ENCODE data around the gene SYT1.
"Not testable (repeated sequence)": the region's sequence is repeated elsewhere in the genome, so short reads cannot be mapped to it uniquely, and the experiment has no call there.

The SYT1 gene

DNA sequence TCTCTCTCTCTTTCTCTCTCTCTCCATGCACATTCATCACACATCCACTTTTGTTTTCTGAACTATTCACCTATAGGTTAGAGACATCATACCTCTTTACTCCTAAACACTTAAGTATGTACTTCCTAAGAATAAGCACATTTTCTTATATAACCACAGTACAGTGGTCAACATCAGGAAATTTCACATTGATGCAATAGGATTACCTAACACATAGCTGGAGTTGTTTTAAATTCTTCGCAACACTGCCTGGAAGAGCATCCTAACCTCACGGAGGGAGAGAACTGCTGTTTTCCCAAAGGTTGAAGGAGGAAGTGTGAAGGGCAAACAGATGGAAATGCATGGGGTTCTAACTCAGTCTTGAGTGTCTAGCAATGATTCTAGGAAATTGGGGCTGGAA is 159.2 kb downstream of the SYT1 start:
- H3K36me3 ChIP-seq (replicated peaks), result no peaks in the 10 kb centered on the region
- H3K27me3 ChIP-seq (replicated peaks), result no peaks in the 10 kb centered on the region
- DNase-seq, result no peak
- in situ Hi-C loops (cut with HindIII; ENCODE audit: low pct_ligation_motif_present, low sequenced_read_pairs), result no loop called here
- H3K4me3 ChIP-seq (ENCODE audit: low read depth, low read length), result no peak overlapping the region
- TF ChIP-seq, protein P1, sequence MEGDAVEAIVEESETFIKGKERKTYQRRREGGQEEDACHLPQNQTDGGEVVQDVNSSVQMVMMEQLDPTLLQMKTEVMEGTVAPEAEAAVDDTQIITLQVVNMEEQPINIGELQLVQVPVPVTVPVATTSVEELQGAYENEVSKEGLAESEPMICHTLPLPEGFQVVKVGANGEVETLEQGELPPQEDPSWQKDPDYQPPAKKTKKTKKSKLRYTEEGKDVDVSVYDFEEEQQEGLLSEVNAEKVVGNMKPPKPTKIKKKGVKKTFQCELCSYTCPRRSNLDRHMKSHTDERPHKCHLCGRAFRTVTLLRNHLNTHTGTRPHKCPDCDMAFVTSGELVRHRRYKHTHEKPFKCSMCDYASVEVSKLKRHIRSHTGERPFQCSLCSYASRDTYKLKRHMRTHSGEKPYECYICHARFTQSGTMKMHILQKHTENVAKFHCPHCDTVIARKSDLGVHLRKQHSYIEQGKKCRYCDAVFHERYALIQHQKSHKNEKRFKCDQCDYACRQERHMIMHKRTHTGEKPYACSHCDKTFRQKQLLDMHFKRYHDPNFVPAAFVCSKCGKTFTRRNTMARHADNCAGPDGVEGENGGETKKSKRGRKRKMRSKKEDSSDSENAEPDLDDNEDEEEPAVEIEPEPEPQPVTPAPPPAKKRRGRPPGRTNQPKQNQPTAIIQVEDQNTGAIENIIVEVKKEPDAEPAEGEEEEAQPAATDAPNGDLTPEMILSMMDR (IDR thresholded peaks at IDR 0.05; ENCODE audit: low read depth, low read length, missing control alignments), result no peak
- no peak overlapping the region for H3K27ac ChIP-seq

DNA sequence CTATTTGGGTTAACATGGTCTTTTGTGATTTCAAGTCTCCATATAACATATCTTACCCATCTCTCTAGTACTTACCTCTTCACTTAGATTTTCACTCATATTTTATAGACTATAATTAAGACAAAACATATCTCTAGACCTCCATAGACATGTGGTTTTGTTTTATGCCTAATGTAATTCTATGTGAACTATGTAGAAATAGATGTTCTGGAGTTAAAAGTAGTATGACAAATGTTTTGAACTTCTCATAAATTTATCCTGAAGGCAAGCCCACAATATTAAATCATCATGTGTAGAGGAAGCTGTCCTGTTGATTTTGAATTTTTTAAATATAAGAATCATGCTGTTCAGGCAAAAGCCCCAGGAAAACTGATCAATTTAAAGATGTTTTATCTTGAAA is 169.2 kb downstream of the SYT1 start:
- in situ Hi-C loops (cut with HindIII; ENCODE audit: low pct_ligation_motif_present, low sequenced_read_pairs), result no loop called here
- H3K27me3 ChIP-seq (replicated peaks), result no peaks in the 10 kb centered on the region

DNA sequence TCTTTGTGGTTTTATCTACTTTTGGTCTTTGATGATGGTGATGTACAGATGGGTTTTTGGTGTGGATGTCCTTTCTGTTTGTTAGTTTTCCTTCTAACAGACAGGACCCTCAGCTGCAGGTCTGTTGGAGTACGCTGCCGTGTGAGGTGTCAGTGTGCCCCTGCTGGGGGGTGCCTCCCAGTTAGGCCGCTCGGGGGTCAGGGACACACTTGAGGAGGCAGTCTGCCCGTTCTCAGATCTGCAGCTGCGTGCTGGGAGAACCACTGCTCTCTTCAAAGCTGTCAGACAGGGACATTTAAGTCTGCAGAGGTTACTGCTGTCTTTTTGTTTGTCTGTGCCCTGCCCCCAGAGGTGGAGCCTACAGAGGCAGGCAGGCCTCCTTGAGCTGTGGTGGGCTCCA is 180.2 kb downstream of the SYT1 start:
- H3K27me3 ChIP-seq (replicated peaks); DNase-seq; in situ Hi-C loops (cut with HindIII; ENCODE audit: low pct_ligation_motif_present, low sequenced_read_pairs); H3K4me3 ChIP-seq (ENCODE audit: low read depth, low read length); H3K36me3 ChIP-seq (replicated peaks); H3K27ac ChIP-seq: not testable (repeated sequence)

More for the DNA sequence above, 169.2 kb downstream of the SYT1 start:
- no peak overlapping the region for H3K4me3 ChIP-seq (ENCODE audit: low read depth, low read length)
- H3K36me3 ChIP-seq (replicated peaks), result no peaks in the 10 kb centered on the region
- TF ChIP-seq, protein P1 (IDR thresholded peaks at IDR 0.05; ENCODE audit: low read depth, low read length, missing control alignments), result no peak
- H3K27ac ChIP-seq, result no peak overlapping the region
- no peak for DNase-seq

DNA sequence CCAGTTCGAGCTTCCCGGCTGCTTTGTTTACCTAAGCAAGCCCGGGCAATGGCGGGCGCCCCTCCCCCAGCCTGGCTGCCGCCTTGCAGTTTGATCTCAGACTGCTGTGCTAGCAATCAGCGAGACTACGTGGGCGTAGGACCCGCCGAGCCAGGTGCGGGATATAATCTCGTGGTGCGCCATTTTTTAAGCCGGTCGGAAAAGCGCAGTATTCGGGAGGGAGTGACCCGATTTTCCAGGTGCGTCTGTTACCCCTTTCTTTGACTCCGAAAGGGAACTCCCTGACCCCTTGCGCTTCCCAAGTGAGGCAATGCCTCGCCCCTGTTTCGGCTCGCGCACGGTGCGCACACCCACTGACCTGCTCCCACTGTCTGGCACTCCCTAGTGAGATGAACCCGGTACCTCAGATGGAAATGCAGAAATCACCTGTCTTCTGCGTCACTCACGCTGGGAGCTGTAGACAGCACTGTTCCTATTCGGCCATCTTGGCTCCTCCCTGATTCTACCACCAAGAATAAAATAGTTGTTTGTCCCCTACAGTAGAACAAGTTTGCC is 180.7 kb downstream of the SYT1 start:
- H3K36me3 ChIP-seq (replicated peaks); H3K27me3 ChIP-seq (replicated peaks); in situ Hi-C loops (cut with HindIII; ENCODE audit: low pct_ligation_motif_present, low sequenced_read_pairs); H3K4me3 ChIP-seq (ENCODE audit: low read depth, low read length); H3K27ac ChIP-seq; DNase-seq: not testable (repeated sequence)

DNA sequence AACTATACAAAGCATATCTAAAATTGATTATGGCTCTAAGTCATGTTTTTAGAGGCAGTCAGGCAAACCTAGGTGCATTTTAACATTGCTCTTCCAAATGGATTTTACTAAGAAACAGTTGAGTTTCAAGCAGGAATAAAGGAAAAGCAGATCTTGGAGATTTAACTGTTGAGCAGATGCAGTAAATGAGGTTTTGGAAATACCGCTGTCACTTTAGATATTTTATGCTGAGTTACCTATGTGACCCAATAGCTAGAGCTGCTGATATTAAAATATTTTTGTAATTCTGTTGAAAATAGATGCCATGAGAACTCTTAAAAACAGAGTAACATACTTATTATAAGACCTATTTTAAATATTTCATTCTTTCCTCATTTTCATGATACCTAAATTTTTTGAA is 181.4 kb downstream of the SYT1 start:
- TF ChIP-seq, protein P1 (IDR thresholded peaks at IDR 0.05; ENCODE audit: low read depth, low read length, missing control alignments), result no peak
- in situ Hi-C loops (cut with HindIII; ENCODE audit: low pct_ligation_motif_present, low sequenced_read_pairs), result no loop called here

DNA sequence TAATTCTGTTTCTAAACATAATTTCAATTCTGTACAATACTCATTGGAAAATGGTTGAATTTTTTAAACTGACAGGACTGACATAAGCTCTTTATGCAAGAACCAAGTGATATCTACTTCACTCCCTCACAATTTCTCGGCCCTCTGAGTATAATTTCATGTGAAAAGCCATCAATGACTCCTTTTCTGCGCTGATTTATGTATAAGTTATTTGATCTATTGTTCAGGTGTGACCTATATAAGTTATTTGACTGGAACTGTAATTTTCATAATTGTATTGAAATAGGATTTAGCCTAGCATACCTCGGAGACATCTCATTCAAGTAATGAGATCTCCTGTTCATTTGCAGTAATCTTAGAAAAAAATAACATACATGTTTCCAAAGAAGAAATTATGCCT is 184.4 kb downstream of the SYT1 start:
- H3K27ac ChIP-seq, result no peak overlapping the region
- no peak overlapping the region for H3K4me3 ChIP-seq (ENCODE audit: low read depth, low read length)
- TF ChIP-seq, protein P1 (IDR thresholded peaks at IDR 0.05; ENCODE audit: low read depth, low read length, missing control alignments), result no peak
- H3K36me3 ChIP-seq (replicated peaks), result no peaks in the 10 kb centered on the region
- no peak for DNase-seq
- H3K27me3 ChIP-seq (replicated peaks), result no peaks in the 10 kb centered on the region
- in situ Hi-C loops (cut with HindIII; ENCODE audit: low pct_ligation_motif_present, low sequenced_read_pairs), result no loop called here

More for the DNA sequence above, 181.4 kb downstream of the SYT1 start:
- H3K27me3 ChIP-seq (replicated peaks), result no peaks in the 10 kb centered on the region
- no peak overlapping the region for H3K4me3 ChIP-seq (ENCODE audit: low read depth, low read length)
- DNase-seq, result no peak
- H3K36me3 ChIP-seq (replicated peaks), result no peaks in the 10 kb centered on the region
- H3K27ac ChIP-seq, result no peak overlapping the region

DNA sequence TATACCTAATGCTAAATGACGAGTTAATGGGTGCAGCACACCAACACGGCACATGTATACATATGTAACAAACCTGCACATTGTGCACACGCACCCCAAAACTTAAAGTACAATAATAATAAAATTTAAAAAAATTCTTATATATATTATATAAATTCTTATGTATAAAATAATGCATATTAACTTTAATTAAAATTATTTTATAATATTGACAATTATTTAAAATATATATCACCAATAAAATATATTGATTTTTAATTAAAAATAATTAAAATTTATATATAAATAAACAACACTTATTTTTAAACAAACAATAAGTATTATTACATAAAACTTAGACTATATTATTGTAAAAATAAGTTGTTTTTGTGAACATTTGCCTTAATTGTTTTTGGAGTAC is 188.8 kb downstream of the SYT1 start:
- Histone ChIP-seq H3K27me3 (replicated peaks) (no peaks in the 10 kb centered on the region), H3K36me3 (replicated peaks) (no peaks in the 10 kb centered on the region), H3K4me3 (ENCODE audit: low read depth, low read length) (no peak overlapping the region), H3K27ac (no peak overlapping the region)
- in situ Hi-C loops (cut with HindIII; ENCODE audit: low pct_ligation_motif_present, low sequenced_read_pairs), result no loop called here
- no peak for DNase-seq
- TF ChIP-seq, protein P1 (IDR thresholded peaks at IDR 0.05; ENCODE audit: low read depth, low read length, missing control alignments), result no peak
